ENCODE data around the gene EGLN1. TPM values are rescaled to one million over a fixed set of nuclear protein-coding genes. Genes with fewer than 3 reads are reported as not detected.

The EGLN1 gene
- total RNA-seq, 1 experiment from 2014 or later = 26.7 TPM

- DNase-seq = no peak
- Mint-ChIP-seq H3K4me1 (ENCODE audit: low read depth, unreplicated experiment) (peaks cover 57% of the 10 kb centered on the region), H3K36me3 (ENCODE audit: insufficient read depth, unreplicated experiment) (no peaks in the 10 kb centered on the region), H3K27me3 (ENCODE audit: insufficient read depth, unreplicated experiment) (no peaks in the 10 kb centered on the region), H3K27ac (ENCODE audit: unreplicated experiment) (peak overlapping the region; percentile 2), H3K9me3 (ENCODE audit: unreplicated experiment) (no peaks in the 10 kb centered on the region), H3K4me3 (ENCODE audit: unreplicated experiment) (peak overlapping the region; percentile 1)
- POLR2A ChIA-PET = interaction anchor here (0.5 kb wide), 1 partner anchor 58 kb away, joined by 4 read pairs; the partner anchor contains the start of gene SPRTN
- no TSS peak for BruUV-seq (replicated peaks)
- Histone ChIP-seq H3K4me1 (peaks cover 78% of the 10 kb centered on the region), H3K36me3 (ENCODE audit: control insufficient read depth, insufficient read depth, low read length) (no peaks in the 10 kb centered on the region), H3K9me3 (no peaks in the 10 kb centered on the region), H3K27me3 (replicated peaks; ENCODE audit: control insufficient read depth, insufficient read depth, low read length) (no peaks in the 10 kb centered on the region), H3K4me3 (ENCODE audit: low read depth, low read length) (no peak overlapping the region)
- intact Hi-C loops (cut with micrococcal nuclease; ENCODE audit: unreplicated experiment) = no loop called here
- no peak for TF ChIP-seq CTCF (IDR thresholded peaks at IDR 0.05; ENCODE audit: insufficient read depth in 1 of 2, low read depth in 1 of 2, low read length in 1 of 2, severe bottlenecking in 1 of 2, unreplicated experiment in 1 of 2)
- CTCF ChIA-PET = no interaction called here
Measured at GRCh38 chr1:231396643-231397042, 25.4 kb downstream of the EGLN1 start.

DNA sequence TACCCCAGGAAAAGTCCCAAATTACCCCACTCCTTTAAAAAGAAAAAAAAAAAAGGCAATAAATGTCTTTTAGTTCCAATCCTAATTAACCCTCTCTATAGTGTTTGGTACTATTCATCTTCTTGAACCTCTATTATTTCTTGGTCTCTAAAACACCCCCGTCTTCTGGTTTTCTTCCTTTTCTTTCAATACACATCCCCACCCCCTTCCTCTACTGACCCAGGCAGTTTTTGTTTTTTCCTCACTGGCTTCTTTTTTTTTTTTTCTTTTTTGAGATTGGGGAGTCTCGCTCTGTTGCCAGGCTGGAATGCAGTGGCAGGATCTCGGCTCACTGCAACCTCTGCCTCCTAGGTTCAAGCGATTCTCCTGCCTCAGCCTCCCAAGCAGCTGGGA lies 26.1 kb downstream of the EGLN1 start:
- no peak for DNase-seq
- no peak for TF ChIP-seq CTCF (IDR thresholded peaks at IDR 0.05; ENCODE audit: insufficient read depth in 1 of 2, low read depth in 1 of 2, low read length in 1 of 2, severe bottlenecking in 1 of 2, unreplicated experiment in 1 of 2)
- Histone ChIP-seq H3K36me3 (ENCODE audit: control insufficient read depth, insufficient read depth, low read length) (no peaks in the 10 kb centered on the region), H3K4me1 (peaks cover 72% of the 10 kb centered on the region), H3K27me3 (replicated peaks; ENCODE audit: control insufficient read depth, insufficient read depth, low read length) (no peaks in the 10 kb centered on the region), H3K4me3 (ENCODE audit: low read depth, low read length) (no peak overlapping the region), H3K9me3 (no peaks in the 10 kb centered on the region)
- POLR2A ChIA-PET = no interaction called here
- no peaks in the 10 kb centered on the region for H3K27me3 Mint-ChIP-seq (ENCODE audit: insufficient read depth, unreplicated experiment)
- peak overlapping the region; percentile 84 for H3K27ac Mint-ChIP-seq (ENCODE audit: unreplicated experiment)
- no peaks in the 10 kb centered on the region for H3K36me3 Mint-ChIP-seq (ENCODE audit: insufficient read depth, unreplicated experiment)
- no peaks in the 10 kb centered on the region for H3K9me3 Mint-ChIP-seq (ENCODE audit: unreplicated experiment)
- no TSS peak for BruUV-seq (replicated peaks)
- H3K4me3 Mint-ChIP-seq (ENCODE audit: unreplicated experiment) = peak overlapping the region; percentile 5
- intact Hi-C loops (cut with micrococcal nuclease; ENCODE audit: unreplicated experiment) = no loop called here
- H3K4me1 Mint-ChIP-seq (ENCODE audit: low read depth, unreplicated experiment) = peaks cover 57% of the 10 kb centered on the region
- CTCF ChIA-PET = no interaction called here

DNA sequence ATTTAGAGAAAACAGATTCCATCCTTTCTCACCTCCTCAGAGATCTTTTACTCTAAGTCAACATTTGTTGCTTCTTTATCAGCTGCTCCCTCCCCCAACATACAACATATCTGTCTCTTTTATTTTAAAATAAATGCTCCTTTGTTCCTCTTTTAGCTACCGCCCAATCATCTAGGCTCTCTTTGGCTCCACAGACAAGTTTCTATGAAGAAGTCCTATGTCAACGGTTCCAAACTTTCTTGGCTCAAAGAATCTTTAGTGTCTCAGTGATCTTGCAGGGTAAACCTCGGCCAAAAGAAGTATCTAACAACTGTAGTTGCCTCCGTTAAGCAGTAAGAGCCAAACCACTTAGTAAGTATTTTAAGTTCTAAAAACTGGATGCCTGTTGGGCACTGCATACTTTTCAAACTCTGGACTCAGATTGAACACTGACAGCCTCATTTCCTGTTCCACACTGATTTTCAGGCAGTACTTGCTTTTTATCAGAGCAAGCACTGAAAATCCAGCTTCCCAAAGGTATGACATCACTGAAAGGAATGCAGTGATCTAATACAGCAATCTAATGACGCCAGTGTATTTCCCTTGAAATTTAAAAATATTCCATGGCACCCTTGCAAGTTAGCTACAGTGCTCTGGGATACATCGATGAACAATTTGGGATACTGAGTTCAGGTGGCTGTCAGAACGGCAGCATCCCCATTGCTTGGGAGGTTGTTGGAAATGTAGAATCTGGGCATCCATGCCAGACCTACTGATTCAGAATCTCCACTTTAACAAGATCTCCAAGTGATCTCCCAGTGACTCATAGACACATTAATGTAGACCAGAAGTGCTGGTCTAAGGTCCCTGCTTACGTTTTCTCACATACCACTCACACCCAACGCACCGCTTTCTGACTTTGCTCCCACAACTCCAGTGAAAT lies 26.8 kb downstream of the EGLN1 start:
- Mint-ChIP-seq H3K4me3 (ENCODE audit: unreplicated experiment) (peak overlapping the region; percentile 26), H3K9me3 (ENCODE audit: unreplicated experiment) (no peaks in the 10 kb centered on the region), H3K27ac (ENCODE audit: unreplicated experiment) (peak overlapping the region; percentile 84), H3K36me3 (ENCODE audit: insufficient read depth, unreplicated experiment) (peaks cover 2% of the 10 kb centered on the region), H3K27me3 (ENCODE audit: insufficient read depth, unreplicated experiment) (no peaks in the 10 kb centered on the region), H3K4me1 (ENCODE audit: low read depth, unreplicated experiment) (peaks cover 64% of the 10 kb centered on the region)
- BruUV-seq (replicated peaks) = TSS peak; percentile 54
- ChIA-PET CTCF (no interaction called here), POLR2A (no interaction called here)
- peaks cover 68% of the 10 kb centered on the region for H3K4me1 ChIP-seq
- H3K36me3 ChIP-seq (ENCODE audit: control insufficient read depth, insufficient read depth, low read length) = no peaks in the 10 kb centered on the region
- intact Hi-C loops (cut with micrococcal nuclease; ENCODE audit: unreplicated experiment) = no loop called here
- H3K4me3 ChIP-seq (ENCODE audit: low read depth, low read length) = no peak overlapping the region
- H3K27me3 ChIP-seq (replicated peaks; ENCODE audit: control insufficient read depth, insufficient read depth, low read length) = no peaks in the 10 kb centered on the region
- TF ChIP-seq CTCF (IDR thresholded peaks at IDR 0.05; ENCODE audit: insufficient read depth in 1 of 2, low read depth in 1 of 2, low read length in 1 of 2, severe bottlenecking in 1 of 2, unreplicated experiment in 1 of 2) = no peak
- DNase-seq = peak in 1 of 2 experiments; percentile 36
- H3K9me3 ChIP-seq = no peaks in the 10 kb centered on the region

Data from Caco-2 (cell line).